HK-2 (cell line): ENCODE measurements around the gene MTHFD1L.
"Not testable (repeated sequence)": the region's sequence is repeated elsewhere in the genome, so short reads cannot be mapped to it uniquely, and the experiment has no call there.

Source experiments
- DNase-seq: peaks from one replicate; pipeline ENCODE4 v3.0.0-alpha.2; 2018; ENCODE audit not compliant: unreplicated experiment

Gene MTHFD1L

DNA sequence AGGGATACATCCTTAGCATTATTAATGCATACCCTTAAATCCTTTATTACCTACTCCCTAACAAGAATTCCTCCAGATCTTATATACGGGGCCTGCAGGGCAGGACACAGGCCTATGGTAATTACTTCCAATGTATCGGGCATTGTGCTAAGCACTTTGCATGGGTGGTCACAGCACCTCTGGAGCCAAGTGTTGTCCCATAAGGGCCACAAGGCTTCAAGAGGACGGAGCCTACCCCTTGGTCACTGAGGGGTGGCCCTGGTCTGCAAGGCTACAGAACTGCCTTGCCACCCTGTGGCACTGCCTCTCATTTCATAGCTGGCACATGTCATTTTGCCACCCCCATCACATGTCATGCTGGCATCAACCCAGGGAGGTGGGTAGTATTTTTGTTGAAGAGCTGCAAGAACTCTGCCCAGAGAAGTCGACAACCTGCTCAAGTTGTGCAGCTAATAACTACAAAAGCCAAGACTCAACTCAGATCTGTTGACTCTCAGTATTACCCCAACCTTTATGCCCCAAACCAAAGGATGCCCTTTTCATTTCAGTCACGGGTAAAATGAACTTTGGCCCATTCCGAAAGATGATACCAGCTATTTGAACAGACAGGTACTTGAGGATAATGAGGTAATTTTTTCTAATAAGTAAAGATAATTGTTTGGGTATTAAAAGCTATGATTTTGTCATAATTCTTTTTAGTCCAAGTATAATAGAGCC is 230.2 kb downstream of the MTHFD1L start:
- DNase-seq, result no peak

GRCh38 chr6:151096255-151096612 is 230.7 kb downstream of the MTHFD1L start:
- no peak for DNase-seq

GRCh38 chr6:151096691-151097606 is 231.4 kb downstream of the MTHFD1L start:
- no peak for DNase-seq

- DNase-seq, result no peak
Measured at GRCh38 chr6:151098166-151098565, 232.7 kb downstream of the MTHFD1L start.

GRCh38 chr6:151100326-151100725 is 234.8 kb downstream of the MTHFD1L start:
- no peak for DNase-seq

DNA sequence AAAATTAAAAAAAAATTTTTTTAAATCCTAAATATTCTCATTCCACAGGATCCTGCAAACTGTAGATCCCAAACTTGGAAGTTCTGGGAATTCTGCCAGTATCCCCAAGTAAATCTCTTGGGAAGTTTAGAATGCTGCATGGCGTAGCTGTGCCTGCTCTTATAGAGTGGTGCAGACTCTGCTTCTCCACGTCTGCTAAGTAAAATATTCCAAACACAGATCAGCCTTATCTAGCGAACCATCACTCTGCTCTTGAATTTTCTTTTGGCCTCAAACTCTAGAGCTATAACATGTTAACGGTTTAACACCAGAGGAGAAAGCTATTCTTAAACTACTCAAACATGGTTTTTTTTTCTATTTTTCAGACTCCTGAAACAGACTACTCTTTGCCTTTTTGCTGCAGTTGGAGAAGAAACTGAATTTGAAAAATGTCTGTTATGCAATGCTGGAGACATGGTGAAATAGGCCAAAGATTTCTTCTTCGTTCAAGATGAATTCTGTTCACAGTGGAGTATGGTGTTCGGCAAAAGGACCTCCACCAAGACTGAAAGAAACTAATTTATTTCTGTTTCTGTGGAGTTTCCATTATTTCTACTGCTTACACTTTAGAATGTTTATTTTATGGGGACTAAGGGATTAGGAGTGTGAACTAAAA is 235.8 kb downstream of the MTHFD1L start:
- DNase-seq, result no peak

- DNase-seq, result no peak
Measured at GRCh38 chr6:151101816-151102694, 236.6 kb downstream of the MTHFD1L start.

GRCh38 chr6:151103266-151103665 is 237.8 kb downstream of the MTHFD1L start:
- DNase-seq, result no peak

GRCh38 chr6:151107897-151108427 is 242.5 kb downstream of the MTHFD1L start:
- DNase-seq, result no peak

GRCh38 chr6:151108548-151108947 is 243.0 kb downstream of the MTHFD1L start:
- no peak for DNase-seq

- no peak for DNase-seq
Measured at GRCh38 chr6:151109361-151109760, 243.9 kb downstream of the MTHFD1L start.

DNA sequence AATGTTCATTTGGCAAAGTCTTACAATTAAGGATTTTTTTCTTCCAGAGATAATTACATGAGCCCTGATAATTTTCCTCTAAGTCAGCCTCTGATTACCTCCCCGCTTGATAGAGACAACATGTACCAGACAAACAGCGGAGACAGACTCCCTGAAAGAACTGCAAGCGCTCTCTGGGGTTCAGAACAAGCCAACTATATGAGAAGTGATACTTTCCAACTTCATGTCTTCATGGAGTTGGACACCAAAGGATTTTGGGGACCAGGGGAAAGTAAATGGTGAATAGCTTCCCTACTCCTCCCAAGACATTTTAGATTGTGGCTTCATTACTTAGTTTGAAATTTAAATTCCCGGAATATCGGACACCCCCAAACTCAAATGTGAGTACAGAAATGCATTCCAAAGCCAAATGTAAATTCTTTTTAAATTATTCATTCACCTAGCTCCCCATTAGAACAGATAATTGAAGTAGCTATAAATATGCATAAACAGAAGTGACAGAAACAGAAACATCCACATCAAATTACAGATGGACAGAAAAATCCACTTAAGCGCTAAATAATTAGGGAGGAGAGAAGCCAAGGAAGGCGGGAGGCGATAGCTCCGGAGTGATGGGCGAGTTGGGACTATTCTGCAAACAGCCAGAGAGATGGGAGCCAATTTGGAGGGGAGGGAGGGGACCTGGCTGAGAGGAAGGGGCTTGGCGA is 244.5 kb downstream of the MTHFD1L start:
- no peak for DNase-seq

- no peak for DNase-seq
Measured at GRCh38 chr6:151110576-151110905, 245.0 kb downstream of the MTHFD1L start.

- DNase-seq, result no peak
Measured at GRCh38 chr6:151111670-151112069, 246.2 kb downstream of the MTHFD1L start.

GRCh38 chr6:151112130-151112529 is 246.6 kb downstream of the MTHFD1L start:
- no peak for DNase-seq

- not testable (repeated sequence) for DNase-seq
Measured at GRCh38 chr6:151112884-151113283, 247.4 kb downstream of the MTHFD1L start.

GRCh38 chr6:151113641-151114040 is 248.1 kb downstream of the MTHFD1L start:
- DNase-seq, result no peak

DNA sequence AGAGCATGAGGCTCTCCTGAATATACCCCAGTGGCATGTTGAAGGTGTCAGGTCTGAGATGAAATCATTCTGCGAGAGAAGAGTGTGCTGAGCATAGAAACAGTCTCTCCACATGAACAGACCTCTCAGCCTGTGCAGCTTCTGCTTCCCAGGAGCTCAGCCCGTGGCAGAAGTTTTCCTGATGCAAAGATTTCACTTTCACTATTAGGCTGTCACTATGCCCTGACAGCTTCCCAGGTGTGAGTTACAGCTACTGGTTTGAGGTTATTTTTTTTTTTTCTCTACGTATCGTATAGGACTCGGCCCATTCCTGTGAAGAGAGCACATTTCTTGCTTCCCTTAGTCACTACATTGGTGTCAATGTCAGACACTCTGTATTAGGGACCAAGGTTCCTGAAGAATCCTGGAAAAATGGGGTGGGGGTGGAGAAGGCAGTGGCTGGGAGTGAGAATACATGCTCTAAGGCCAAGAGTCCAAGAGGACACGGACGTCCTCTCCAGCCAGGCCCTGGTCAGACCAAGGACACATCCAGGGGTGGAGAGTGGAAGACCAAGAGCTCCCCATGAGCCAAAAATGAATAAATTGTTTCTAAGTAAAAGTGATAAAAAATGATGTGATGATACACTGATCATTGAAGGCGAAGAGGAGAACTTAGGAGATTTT is 253.1 kb downstream of the MTHFD1L start:
- no peak for DNase-seq

DNA sequence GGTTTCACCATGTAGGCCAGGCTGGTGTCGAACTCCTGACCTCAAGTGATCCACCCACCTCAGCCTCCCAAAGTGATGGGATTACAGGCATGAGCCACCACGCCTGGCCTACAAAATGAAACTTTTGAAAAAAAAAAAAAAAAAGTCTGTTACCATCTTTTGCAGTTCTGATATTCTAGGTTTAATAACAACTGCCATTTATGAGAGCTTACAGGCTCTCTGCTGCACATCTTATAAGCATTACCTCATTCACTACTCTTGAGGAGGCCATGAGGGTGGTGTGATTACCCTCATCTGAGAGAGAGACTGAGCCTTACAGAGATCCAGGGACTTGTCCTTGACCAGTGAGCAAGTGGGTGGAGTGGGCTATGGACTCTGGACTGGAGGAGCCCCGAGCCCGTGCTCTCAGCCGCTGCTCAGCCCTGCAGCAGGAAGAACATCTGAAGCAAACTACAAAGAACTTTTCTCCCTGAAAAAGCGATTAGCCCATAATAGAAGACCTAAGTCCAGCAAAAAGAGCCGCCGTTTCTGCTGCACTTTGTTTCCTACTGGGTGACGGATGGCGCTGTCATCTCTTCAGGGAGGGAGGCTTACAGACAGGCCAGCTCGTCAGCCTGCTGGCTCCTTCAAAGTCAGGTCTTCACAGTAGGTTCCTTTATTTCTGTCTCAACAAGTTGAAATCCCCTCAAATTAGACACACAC is 254.5 kb downstream of the MTHFD1L start:
- DNase-seq, result no peak

DNA sequence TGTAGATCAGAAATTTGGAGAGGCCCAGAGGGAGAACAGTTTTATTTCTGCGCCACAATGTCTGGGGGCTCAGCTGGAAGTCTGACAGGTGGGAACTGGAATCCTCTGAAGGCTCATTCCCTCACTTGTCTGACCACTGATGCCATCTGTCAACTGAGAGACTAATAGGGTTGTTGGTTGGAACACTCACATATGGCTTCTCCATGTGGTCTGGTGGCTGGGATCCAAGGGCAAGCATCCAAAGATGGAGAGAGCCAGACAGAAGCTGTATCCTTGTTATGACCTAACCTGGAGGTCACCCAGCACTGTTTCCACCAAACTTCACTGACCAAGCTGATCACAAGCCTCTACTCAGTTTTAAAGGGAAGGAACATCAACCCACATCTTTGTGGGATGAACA is 256.4 kb downstream of the MTHFD1L start:
- no peak for DNase-seq
